Chondrocyte (in vitro differentiated cells): ENCODE measurements around the gene PURA. TPM values are rescaled to one million over a fixed set of nuclear protein-coding genes. Genes with fewer than 3 reads are reported as not detected.

Experiments used
- DNase-seq: peaks from one replicate; pipeline ENCODE4 v3.0.0; 2021; ENCODE audit warnings: mixed read lengths, low spot score
- H3K27ac Mint-ChIP-seq: one replicate; pipeline ENCODE4 v1.8.0; 2021; ENCODE audit warnings: mild to moderate bottlenecking, moderate library complexity, mixed read lengths; ENCODE audit not compliant: unreplicated experiment
- H3K27me3 Mint-ChIP-seq: 2 replicates; pipeline ENCODE4 v1.8.0; 2021; ENCODE audit warnings: low read depth, mixed read lengths
- H3K36me3 Mint-ChIP-seq: 2 replicates; pipeline ENCODE4 v1.8.0; 2021; ENCODE audit warnings: low read depth, mixed read lengths
- H3K4me1 Mint-ChIP-seq: 2 replicates; pipeline ENCODE4 v1.8.0; 2021; ENCODE audit warnings: low read depth, mild to moderate bottlenecking, mixed read lengths
- H3K4me3 Mint-ChIP-seq: one replicate; pipeline ENCODE4 v1.8.0; 2021; ENCODE audit warnings: mild to moderate bottlenecking, moderate library complexity, mixed read lengths; ENCODE audit not compliant: unreplicated experiment
- H3K9me3 Mint-ChIP-seq: 2 replicates; pipeline ENCODE4 v1.8.0; 2021; ENCODE audit warnings: low read depth, mixed read lengths
- long read RNA-seq: library from polyadenylated mRNA; stranded (forward); transcript quantifications from one replicate; pipeline ENCODE4 v2.0.0, GENCODE V29; 2021
- total RNA-seq: library from RNA; stranded (reverse); gene quantifications from 3 replicates; pipeline ENCODE4 v1.2.1, GENCODE V29; 2021
- TF ChIP-seq, protein P1 (sequence below): fragments of 200-600 bp; sonication (generic); IDR thresholded peaks from 2 replicates; pipeline ENCODE4 v1.5.0; 2021; ENCODE audit warnings: antibody characterized with exemption, mild to moderate bottlenecking, moderate library complexity

Gene PURA
- total RNA-seq = 13.3 to 18.1 TPM (median 16.7 TPM) in 3 replicates
- long read RNA-seq, full-length matches to known transcripts = 8 of 12 reads
- long read RNA-seq, partial matches to known transcripts = 0 of 12 reads
- long read RNA-seq, other reads (novel, unspliced or antisense) = 4 of 12 reads

GRCh38 chr5:140113699-140114263, at the start of gene PURA:
Gene PURA (plus strand): TSS chr5:140114109. CDS start chr5:140114182, 73 bp downstream.
- peaks cover 15% of the 10 kb centered on the region for H3K27me3 Mint-ChIP-seq
- H3K9me3 Mint-ChIP-seq = no peaks in the 10 kb centered on the region
- peaks cover 65% of the 10 kb centered on the region for H3K4me1 Mint-ChIP-seq
- H3K27ac Mint-ChIP-seq = peak within 1 kb of the TSS; percentile 89
- TF ChIP-seq, protein P1, sequence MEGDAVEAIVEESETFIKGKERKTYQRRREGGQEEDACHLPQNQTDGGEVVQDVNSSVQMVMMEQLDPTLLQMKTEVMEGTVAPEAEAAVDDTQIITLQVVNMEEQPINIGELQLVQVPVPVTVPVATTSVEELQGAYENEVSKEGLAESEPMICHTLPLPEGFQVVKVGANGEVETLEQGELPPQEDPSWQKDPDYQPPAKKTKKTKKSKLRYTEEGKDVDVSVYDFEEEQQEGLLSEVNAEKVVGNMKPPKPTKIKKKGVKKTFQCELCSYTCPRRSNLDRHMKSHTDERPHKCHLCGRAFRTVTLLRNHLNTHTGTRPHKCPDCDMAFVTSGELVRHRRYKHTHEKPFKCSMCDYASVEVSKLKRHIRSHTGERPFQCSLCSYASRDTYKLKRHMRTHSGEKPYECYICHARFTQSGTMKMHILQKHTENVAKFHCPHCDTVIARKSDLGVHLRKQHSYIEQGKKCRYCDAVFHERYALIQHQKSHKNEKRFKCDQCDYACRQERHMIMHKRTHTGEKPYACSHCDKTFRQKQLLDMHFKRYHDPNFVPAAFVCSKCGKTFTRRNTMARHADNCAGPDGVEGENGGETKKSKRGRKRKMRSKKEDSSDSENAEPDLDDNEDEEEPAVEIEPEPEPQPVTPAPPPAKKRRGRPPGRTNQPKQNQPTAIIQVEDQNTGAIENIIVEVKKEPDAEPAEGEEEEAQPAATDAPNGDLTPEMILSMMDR = peak; percentile 66
- H3K36me3 Mint-ChIP-seq = no peaks in the 10 kb centered on the region
- H3K4me3 Mint-ChIP-seq = peak within 1 kb of the TSS; percentile 78
- DNase-seq = peak; percentile 98

DNA sequence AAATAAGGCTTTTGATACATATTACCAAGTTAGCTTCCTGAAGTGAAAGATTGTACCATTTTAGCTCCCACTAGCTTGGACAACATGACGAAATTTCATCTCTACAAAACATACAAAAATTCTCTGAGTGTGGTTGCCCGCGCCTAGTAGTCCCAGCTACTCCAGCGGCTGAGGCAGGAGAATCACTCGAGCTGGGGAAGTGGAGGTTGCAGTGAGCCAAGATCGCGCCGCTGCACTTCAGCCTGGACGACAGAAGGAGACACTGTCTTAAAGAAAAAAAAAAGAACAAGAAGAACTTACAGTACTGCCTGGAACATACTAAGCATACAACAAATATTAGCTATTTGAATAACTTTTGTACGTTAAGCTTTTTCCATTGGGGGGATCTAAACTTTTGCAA, 41.1 kb upstream of the PURA start:
- no peak overlapping the region for H3K27ac Mint-ChIP-seq

DNA sequence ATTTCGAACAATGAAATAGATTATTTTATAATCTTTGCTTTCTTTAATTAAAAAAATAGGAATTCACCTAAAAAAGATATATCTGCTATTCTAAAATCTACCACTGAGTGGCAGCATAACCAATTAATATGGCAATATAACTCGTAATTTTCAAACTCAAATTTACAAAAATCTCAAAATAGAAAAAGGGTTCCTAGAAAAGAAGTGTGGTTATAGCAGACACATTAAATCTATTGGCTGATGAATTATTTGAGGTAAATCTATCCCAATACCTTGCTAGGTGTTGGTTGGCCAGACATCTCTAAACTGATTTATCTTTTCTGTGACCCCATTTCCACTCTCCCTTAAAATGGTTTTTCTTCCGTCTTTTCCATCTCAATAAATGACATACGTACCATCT, 40.6 kb upstream of the PURA start:
- no peak overlapping the region for H3K4me3 Mint-ChIP-seq
- no peak for DNase-seq
- H3K4me1 Mint-ChIP-seq = peaks cover 3% of the 10 kb centered on the region
- TF ChIP-seq, protein P1 = peak; percentile 94
- no peak overlapping the region for H3K27ac Mint-ChIP-seq
- no peaks in the 10 kb centered on the region for H3K36me3 Mint-ChIP-seq
- H3K27me3 Mint-ChIP-seq = peaks cover 53% of the 10 kb centered on the region
- H3K9me3 Mint-ChIP-seq = no peaks in the 10 kb centered on the region

More for the DNA sequence above, 41.1 kb upstream of the PURA start:
- TF ChIP-seq, protein P1 = no peak
- DNase-seq = no peak
- peaks cover 3% of the 10 kb centered on the region for H3K4me1 Mint-ChIP-seq
- H3K36me3 Mint-ChIP-seq = no peaks in the 10 kb centered on the region
- peaks cover 55% of the 10 kb centered on the region for H3K27me3 Mint-ChIP-seq
- H3K9me3 Mint-ChIP-seq = no peaks in the 10 kb centered on the region
- H3K4me3 Mint-ChIP-seq = no peak overlapping the region

DNA sequence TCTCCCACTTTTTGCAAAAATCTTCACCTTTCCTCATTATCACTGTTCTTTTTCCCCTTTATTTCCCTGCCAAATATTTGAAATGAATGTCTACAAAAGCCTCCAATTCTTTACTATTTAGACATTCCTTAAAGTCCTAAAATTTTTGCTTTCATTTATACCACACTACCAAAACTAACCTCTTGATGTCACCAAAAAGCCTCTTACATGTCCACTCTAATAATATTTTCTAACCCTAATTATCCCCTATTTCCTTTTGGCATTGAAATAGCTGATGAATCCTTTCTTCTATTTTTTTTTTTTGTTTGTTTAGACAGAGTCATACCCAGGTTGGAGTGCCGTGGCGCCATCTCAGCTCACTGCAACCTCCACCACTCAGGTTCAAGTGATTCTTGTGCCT, 38.5 kb upstream of the PURA start:
- H3K36me3 Mint-ChIP-seq = no peaks in the 10 kb centered on the region
- peaks cover 3% of the 10 kb centered on the region for H3K4me1 Mint-ChIP-seq
- DNase-seq = no peak
- TF ChIP-seq, protein P1 = peak; percentile 66
- H3K9me3 Mint-ChIP-seq = no peaks in the 10 kb centered on the region
- no peak overlapping the region for H3K27ac Mint-ChIP-seq
- H3K4me3 Mint-ChIP-seq = no peak overlapping the region
- peaks cover 45% of the 10 kb centered on the region for H3K27me3 Mint-ChIP-seq

DNA sequence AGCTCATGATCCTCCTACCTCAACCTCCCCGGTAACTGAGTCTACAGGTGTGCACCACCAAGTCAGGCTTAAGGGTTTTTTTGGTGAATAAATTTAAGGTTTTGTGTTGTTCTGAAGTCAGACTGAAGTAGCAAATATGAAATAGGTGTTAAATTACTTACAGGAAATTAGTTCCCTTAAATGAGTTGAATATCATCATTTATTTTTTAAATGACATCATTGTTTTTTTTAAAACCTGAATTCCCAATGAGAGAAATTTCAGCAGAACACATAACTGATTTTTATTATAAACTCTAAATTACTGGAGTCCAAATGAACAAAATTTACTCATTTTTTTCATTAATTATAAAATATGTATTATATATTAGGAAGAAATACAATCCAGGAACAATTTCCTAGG, 37.8 kb upstream of the PURA start:
- no peaks in the 10 kb centered on the region for H3K9me3 Mint-ChIP-seq
- H3K4me3 Mint-ChIP-seq = no peak overlapping the region
- TF ChIP-seq, protein P1 = no peak
- peaks cover 3% of the 10 kb centered on the region for H3K4me1 Mint-ChIP-seq
- no peaks in the 10 kb centered on the region for H3K36me3 Mint-ChIP-seq
- no peak overlapping the region for H3K27ac Mint-ChIP-seq
- H3K27me3 Mint-ChIP-seq = peaks cover 48% of the 10 kb centered on the region
- DNase-seq = no peak
